HG03457 (cell line): Measurements from ENCODE around the gene AFTPH.

ENCODE experiments used
- ATAC-seq: cut with Tn5 transposase; IDR thresholded peaks from one replicate; pipeline ENCODE4 v1.9.1; 2021; ENCODE audit warnings: moderate number of reproducible peaks; ENCODE audit not compliant: unreplicated experiment

AFTPH gene

DNA sequence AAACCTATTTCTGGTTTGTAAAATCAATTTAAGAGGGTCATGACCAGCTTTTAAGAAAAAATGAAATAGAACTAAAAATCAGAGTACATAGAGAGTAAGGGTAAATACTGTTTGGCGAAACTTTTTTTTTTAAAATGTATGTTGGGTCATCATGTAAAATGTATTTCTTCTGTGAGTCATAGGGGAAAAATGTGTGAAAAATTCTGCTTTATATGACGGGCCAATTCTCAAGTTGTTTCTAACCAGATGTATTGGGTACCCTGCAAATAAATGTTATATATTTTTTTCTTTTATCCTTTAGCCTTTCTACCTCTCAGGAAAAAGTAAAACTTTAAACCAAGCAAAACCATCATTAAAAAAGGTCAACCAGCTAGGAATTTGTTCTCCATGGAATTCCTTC lies 13.9 kb downstream of the AFTPH start:
- no peak for ATAC-seq

DNA sequence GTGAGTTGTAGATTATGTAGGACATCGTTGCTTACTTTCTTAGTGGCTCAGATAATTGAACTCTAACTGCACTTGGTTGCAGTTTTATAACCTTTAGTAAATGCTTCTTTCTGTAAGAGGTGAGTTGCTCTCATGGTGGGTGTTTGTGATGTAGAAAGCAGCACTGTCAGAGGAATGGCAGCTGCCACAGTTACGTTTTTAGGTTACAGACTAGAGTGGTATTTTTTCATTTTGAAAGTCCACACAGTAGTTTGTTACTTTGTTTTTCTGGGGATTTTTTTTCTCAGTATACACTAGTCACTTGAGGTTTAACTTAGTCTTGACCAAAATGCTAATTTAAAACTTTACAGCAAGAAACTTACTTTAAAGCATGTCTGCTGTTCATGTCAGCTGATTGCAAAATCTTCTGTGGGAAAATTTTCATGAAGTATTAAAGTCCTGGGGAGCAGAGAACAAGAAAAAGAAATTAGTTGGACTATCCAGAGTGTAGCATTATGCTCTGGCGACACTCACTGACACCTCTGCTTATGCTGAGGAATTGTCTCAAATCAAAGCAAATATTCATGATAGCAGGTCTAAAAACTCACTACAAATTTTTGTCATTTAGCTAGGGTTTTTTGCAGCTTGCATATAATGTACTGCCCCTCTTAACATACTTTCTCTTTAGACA lies 14.8 kb downstream of the AFTPH start:
- ATAC-seq: no peak

DNA sequence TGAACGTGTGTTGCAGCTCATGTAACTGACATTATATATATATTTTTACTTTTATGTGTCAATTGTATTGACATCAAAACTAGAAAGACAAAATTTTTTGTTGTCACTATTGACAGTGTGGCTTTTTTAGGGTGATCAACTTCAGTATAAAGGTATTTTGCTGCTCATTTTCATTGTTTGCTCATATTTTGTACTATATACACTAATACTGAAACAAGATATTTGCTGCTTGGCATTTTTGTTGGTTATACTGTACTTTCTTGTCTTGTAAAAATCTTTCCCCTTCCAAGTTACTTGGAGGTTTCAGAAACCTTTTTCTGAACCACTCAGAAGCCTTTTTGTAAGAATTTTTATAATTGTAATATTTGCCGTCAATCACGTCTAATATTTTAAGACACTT lies 16.5 kb downstream of the AFTPH start:
- no peak for ATAC-seq

DNA sequence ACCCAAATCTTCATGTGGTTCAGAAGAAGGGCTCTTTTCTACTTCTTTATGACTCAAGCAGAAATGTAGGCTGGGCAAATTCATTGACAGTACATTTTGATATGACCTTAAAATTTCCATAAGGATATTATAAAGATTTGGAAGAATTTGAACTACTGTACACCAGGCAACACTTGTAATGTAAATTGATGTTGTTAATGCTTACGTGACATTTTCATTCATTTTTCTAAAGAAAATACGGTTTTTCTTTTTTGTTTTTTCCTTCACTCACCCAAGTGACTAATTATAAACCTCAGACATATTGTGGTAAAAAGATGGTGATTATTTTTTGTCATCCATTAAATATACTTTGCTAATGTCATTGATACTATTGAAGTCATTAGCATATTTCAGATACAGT lies 17.4 kb downstream of the AFTPH start:
- ATAC-seq: no peak

DNA sequence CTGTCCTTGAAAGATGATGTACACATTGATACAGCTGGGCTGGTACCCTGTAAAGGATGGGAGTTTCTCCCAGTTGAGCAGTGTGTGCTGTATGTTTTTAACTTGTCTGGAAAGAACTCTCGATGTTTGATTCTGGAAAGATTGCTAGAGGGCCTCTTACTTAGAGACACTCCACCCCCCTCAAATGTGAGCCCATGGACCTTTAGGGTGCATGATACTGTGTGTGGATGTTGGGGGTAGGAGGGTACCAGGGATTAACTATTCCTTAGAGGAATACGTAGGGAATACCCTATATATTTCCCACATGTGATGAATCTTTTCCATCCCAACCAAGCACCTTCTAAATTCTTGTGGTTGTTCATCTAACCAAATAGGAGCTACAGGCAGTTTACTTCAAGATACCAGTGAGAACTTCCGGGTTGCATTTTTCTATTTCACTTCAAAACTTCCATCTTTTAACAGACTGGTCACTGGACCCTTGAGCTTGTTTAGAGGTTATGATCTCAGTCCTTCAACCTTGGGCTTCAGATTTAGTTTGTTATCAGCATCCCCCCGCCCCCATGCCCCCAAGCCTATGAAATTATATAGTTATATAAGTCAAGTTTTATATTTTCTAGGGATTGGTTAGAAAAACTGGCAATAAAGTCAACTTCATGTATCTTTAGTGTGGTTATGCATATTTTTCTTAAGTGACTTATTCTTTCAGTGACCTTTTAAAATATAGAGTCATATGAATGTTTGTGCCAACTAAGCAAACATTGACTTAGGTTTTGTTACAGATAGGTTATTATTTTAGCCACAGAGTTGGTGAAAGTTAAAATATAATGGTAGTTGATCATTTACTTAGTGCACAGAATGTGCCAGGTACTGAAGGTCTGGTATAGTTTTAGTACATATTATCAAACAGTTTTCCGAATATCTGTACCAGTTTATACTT lies 18.2 kb downstream of the AFTPH start:
- ATAC-seq: no peak

DNA sequence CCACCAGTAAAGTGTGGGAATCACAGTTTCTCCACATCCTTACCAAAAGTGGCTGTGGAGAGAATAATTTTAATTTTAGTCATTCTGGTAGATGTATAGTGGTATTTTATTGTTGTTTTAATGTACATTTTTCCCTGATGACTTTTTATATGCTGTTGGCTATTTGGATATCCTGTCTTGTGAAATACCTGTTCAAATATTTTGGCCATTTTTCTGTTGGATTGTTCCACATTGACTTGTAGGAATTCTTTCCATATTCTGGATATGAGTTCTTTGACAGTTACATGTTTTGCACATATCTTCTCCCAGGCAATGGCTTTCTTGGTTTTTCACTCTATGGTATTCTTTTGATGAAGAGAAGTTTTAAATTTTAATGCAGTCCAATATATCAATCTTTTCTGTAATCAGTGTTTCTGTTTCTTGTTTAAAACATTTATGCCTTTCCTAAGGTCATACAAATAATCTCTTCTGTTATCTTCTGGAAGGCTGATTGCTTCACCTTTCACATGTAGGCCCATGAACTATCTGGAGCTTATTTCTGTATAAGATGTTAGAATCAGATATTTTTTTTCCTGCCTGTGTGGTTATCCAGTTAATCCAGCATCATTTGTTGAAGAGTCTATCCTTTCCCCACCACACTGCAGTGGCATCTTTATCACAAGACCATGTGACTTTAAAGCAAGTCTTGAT lies 19.0 kb downstream of the AFTPH start:
- ATAC-seq: no peak

DNA sequence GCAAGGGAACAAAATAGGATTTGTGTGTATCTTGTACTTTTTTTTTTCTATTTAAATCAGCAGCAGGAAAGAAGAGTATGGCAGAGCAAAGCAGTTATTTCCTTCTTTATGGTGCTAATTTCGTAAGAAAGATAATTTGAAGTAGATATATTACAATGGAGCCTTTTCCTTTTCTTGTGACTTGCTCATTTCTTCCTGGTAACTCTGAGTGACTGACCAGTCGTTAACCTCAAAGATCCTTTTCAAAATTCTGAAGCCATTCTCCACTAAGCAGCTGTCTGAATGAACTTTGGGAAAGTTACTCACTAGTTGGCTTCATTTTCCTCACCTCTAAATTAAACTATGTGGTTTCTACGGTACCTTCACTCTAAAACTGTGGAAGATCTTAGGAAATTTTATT lies 24.6 kb downstream of the AFTPH start:
- ATAC-seq: no peak

DNA sequence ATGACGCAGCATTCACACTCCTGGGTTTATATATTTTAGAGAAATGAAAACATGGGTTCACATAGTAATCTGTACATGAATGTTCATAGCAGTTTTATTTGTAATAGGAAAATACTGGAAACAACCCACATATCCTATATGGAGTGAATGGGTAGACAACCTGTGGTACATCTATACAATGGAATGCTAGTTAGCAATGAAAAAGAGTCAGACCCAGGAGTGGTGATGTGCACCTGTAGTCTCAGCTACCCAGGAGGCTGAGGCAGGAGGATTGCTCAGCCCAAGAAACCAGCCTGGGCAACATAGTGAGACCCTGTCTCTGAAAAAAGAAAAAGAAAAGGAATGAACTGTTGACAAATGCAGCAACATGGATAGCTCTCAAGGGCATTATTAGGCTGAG lies 25.9 kb downstream of the AFTPH start:
- no peak for ATAC-seq

DNA sequence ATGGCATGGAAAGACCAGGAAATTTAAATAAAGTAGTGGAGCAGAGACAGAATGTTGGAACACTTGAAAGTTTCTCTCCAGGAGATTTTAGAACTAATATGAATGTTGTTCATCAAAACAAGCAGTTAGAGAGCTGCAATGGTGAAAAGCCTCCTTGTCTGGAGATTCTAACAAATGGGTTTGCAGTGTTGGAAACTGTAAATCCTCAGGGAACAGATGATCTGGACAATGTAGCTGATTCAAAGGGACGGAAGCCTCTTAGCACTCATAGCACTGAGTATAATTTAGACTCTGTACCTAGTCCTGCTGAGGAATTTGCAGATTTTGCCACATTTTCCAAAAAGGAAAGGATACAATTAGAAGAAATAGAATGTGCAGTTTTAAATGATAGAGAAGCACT lies 27.7 kb downstream of the AFTPH start:
- ATAC-seq: no peak

DNA sequence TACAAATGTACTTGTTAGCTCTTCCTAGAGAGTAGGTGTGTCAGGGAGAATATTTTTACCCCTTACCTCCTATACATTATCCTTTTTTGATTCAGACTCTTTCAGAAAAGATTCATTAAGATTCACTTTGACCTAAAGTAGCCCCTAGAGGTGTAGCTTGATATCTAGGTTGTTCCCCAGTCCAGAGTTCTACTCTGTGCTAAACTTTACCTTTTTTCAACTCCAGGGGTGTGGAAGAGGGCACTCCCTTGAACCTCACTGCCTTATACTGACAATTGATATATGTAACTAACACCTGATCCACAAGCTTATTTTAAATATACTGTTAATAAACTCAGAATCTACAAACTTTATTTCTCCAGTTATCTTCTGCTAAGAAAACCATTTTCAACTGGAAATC lies 30.0 kb downstream of the AFTPH start:
- ATAC-seq: no peak

DNA sequence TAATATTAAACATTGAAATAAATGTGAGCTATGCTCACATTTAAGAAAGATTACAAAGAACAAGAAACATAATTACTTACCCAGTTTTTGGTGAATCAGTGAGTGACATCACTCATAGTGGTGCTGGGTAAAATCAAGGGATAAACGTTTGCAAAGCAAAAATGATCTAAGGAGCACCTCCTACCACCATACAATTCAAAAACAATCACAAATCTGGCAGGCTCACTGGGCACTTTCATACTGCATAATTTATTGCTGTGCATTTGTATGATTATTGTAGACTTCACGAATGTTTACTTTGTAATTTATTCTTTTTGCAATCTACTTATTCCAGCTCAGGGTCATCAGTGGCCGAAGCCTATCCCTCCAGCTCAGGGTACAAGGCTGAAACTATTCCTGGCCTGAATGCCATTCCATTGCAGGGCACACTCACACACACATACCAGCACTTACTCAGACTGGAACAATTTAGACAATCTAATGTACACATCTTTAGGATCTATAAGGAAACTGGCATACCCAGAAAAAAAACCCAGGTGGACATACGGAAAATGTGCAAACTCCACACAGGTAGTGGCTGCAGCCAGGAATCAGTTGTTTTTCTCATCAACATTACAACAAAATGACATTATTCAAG lies 34.4 kb downstream of the AFTPH start:
- no peak for ATAC-seq

DNA sequence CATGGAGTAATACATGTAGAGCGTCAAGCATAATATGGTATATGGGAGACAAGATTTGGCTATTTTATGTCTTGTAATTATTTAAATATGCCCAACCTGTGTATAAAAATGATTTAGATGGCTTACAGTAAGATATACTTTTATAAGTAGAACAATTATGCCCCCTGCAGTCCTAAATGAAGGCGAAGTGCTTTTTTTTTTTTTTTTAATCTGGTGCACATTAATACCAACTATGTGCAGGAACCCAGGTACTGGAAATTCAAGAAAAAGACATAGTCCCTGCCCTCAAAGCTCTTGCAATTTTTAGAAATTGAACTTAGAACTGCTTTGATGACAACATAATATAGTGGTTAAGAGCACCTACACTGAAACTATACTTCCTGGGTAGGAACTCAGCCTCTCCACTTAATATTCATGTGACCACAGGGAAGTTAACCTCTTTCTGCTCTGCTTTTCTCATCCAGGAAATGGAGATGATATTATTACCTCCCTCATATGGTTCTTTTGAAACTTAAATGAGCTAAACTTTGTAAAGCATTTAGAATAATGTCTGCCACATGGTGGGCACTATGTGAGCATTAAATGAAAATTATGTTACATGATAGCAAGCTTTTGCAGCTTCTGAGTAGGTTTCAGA lies 38.1 kb downstream of the AFTPH start:
- ATAC-seq: no peak

DNA sequence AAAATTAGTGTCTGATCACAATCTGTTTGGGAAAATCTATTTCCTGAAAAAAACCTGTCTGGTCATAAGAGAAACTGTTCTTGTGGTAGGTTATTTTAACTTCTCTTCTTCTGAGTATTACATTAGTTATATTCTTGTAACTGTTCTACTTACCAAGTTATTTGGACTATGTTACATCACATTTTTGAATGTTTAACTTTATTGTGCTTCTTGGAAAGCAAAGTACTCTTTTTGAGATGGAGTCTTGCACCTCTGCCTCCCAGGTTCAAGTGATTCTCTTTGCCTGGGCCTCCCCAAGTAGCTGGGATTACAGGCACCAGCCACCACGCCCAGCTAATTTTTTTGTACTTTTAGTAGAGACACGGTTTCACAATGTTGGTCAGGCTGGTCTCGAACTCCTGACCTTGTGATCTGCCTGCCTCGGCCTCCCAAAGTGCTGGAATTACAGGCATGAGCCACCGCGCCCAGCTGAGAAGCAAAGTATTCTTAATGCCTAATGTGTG lies 39.4 kb downstream of the AFTPH start:
- no peak for ATAC-seq

DNA sequence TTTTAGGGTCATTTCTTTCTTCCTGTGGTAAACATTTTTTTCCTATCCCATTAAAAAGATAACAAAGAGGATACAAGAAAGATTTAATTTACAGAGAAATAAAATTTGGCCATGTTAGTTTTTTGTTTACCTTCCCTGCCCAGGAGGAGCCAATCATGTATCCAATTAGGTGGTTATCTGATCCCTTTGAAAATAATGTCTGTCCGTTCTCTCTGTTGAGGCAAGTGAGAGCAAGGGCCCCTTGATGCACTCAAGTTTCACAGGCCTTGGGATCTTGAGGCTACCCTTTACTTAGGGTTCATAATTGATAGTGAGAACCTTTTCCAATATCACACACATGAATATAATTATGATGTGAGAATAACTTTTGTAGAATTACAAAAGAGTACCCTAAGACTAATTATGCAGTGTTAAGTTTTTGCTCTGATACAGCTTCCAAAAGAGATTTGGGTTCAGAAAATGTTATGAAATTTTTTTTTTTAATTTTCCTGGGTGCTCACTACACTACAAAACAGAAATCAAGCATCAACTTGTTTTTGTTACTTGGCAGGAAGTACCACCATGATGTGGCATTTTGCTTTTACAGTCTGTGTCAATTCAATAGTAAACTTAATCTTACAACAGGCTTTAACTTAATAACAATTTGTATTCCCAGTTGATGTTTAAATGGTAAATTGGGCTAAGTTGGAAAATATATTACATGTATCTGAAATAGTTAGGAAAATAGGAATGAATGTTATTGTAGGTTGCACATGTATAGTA lies 42.0 kb downstream of the AFTPH start:
- no peak for ATAC-seq

DNA sequence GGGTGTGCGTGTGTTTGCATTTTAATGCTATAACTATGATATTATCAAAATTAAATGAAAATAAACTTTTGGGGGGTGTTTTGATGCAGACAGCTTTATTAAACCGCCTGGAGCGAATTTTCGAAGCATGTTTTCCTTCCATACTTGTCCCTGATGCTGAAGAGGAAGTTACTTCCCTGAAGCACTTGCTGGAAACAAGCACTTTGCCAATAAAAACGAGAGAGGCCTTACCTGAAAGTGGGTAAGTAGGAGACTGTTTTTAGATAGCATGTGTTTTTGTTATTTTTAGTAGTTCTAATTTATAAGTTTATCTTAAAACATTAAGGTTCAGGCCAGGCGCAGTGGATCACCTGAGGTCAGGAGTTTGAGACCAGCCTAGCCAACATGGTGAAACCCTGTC lies 43.3 kb downstream of the AFTPH start:
- no peak for ATAC-seq

DNA sequence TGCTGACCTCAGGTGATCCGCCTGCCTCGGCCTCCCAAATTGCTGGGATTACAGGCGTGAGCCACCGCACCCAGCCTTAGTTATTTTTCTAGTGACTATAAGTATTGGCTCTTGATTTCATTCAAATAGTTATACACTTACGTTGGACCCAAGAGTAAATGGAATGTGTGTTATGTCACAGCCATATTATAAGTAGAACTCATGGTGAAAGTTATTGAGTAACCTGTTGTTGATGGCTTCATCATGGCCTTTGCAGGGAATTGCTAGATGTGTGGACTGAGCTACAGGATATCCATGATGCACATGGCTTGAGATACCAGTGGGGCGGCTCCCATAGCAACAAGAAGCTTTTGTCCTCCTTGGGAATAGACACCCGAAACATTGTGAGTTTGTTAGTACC lies 44.7 kb downstream of the AFTPH start:
- ATAC-seq: no peak

DNA sequence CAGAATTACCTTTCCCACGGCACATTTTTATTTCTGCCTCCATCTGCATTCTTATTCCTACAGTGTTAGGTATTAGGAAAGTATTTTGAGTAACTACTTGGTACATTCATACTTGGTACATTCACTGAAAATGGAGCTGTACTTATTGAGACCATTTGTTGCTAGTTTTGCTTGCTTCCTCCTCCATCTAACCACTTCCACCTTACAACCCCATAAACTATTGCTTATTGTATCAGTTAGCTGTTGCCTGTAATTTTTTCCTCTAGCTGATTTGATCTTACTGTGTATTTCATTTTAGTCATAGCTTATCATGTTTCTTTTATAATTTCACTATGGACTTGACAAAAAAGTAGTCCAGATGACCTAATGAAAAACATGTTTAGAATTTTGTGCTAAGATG lies 50.7 kb downstream of the AFTPH start:
- no peak for ATAC-seq

DNA sequence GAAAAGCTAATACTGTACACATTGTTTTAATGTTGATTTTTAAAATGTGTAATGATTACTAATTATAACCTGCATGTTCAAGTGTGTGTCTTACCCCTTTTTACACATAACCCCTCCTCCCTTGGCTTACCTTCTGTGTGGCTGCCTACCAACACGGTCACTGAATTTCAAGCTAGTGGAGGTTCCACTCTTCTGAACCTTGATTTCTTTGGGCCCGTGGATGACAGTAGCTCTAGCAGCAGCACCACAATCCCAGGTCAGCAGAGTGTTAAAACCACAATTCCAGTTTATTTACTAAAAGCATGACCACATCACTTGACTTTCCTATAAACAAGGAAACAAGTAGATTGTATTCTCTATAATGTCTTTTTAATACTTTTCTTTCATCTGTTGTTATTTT lies 56.9 kb downstream of the AFTPH start:
- no peak for ATAC-seq

DNA sequence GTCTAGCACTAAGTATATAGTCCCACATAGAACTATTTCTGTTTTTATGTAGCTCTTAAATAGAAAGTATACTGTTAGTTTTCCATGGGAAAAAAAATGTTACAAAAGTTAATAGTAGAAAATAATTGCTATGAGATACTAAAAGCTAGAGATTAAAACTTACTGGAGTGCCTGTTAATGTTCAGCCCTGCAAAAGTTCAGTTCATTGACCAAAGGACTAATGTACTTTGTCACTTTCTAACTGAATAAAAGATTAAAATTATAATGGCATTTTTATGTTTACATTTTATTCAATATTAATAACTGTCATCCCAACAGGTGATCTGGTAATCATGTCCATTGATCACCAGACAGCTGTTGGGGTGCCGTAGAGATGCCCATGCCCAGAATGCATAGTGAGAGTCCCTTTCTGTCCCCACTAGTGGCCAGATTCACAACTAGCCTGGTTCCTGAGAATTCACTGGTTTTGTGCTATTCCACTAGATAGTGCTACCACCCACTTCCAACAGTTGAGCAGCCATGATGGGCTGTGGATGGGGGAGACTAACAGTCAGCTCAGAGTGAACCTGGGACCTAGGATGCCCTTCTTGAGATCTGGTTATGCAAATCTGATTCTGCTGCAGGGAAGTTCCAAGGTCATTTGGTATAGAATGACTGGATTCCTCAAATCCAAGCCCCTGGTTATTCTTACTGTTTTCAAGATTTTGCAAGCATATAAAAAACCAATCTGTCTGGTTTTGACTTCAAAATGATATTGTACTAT lies 57.8 kb downstream of the AFTPH start:
- no peak for ATAC-seq
